ENCODE measurements around the gene HSH2D. TPM values are rescaled to one million over a fixed set of nuclear protein-coding genes. Genes with fewer than 3 reads are reported as not detected.

Gene HSH2D
- total and polyA plus RNA-seq, 2 of the 13 experiments (the other 11 are each of a cell fraction or from before 2014, with no cell fraction given) = 0.69 to 3.2 TPM

- TF ChIP-seq HES4 (CRISPR knock-in tag; IDR thresholded peaks at IDR 0.05; ENCODE audit: borderline replicate concordance) = no peak
- TF ChIP-seq CREBL2 (CRISPR knock-in tag; IDR thresholded peaks at IDR 0.05; ENCODE audit: borderline replicate concordance) = no peak
- TF ChIP-seq SNAPC5 (CRISPR knock-in tag; IDR thresholded peaks at IDR 0.05; ENCODE audit: borderline replicate concordance) = no peak
- no peak for TF ChIP-seq ATF4 (CRISPR knock-in tag; IDR thresholded peaks at IDR 0.05)
- TF ChIP-seq SIX4 (CRISPR knock-in tag; IDR thresholded peaks at IDR 0.05) = no peak
- no peak for TF ChIP-seq NKX3-1 (CRISPR knock-in tag; IDR thresholded peaks at IDR 0.05)
- no peak for TF ChIP-seq PCBP2 (optimal IDR thresholded peaks at IDR 0.05; ENCODE audit: low read depth, low read length, poor library complexity, severe bottlenecking)
- TF ChIP-seq NCOA2 (CRISPR knock-in tag; IDR thresholded peaks at IDR 0.05) = 0 out of 2 replicates have a peak, but pooled peaks have one; percentile 3
- no peak for TF ChIP-seq ZNF761 (CRISPR knock-in tag; conservative IDR thresholded peaks at IDR 0.05)
- TF ChIP-seq RXRA (CRISPR knock-in tag; IDR thresholded peaks at IDR 0.05) = no peak
- TF ChIP-seq STAG1 (CRISPR knock-in tag; IDR thresholded peaks at IDR 0.05) = peak; percentile 35
- 0 out of 2 replicates have a peak, but pooled peaks have one; percentile 35 for TF ChIP-seq ZBTB7B (CRISPR knock-in tag; IDR thresholded peaks at IDR 0.05)
- TF ChIP-seq MYNN (CRISPR knock-in tag; IDR thresholded peaks at IDR 0.05; ENCODE audit: low read depth) = 0 out of 2 replicates have a peak, but pooled peaks have one; percentile 7
- no peak for TF ChIP-seq SNAPC4 (CRISPR knock-in tag; IDR thresholded peaks at IDR 0.05)
- TF ChIP-seq YEATS2 (CRISPR knock-in tag; IDR thresholded peaks at IDR 0.05; ENCODE audit: borderline replicate concordance) = no peak
- no peak for TF ChIP-seq KAT8 (CRISPR knock-in tag; IDR thresholded peaks at IDR 0.05)
- no peak for TF ChIP-seq SMAD9 (CRISPR knock-in tag; IDR thresholded peaks at IDR 0.05)
- TF ChIP-seq CBX5 (CRISPR knock-in tag; IDR thresholded peaks at IDR 0.05; ENCODE audit: borderline replicate concordance) = no peak
- TF ChIP-seq GFI1 (CRISPR knock-in tag; IDR thresholded peaks at IDR 0.05; ENCODE audit: borderline replicate concordance) = no peak
- no peak for TF ChIP-seq SRY (CRISPR knock-in tag; IDR thresholded peaks at IDR 0.05)
Measured at GRCh38 chr19:16185768-16186123, 42.3 kb downstream of the HSH2D start (continued).
